Measurements from ENCODE around the gene CDON. TPM values are rescaled to one million over a fixed set of nuclear protein-coding genes. Genes with fewer than 3 reads are reported as not detected.

Gene CDON
- total RNA-seq, 1 donor from 2014 or later: 157 TPM

GRCh38 chr11:126105022-126105747, 42.5 kb upstream of the CDON start:
- Mint-ChIP-seq H3K27ac (no peak overlapping the region), H3K4me3 (no peak overlapping the region), H3K27me3 (peaks cover 3% of the 10 kb centered on the region), H3K4me1 (ENCODE audit: unreplicated experiment) (peaks cover 61% of the 10 kb centered on the region), H3K9me3 (no peaks in the 10 kb centered on the region), H3K36me3 (no peaks in the 10 kb centered on the region)
- DNase-seq (ENCODE audit: extremely low spot score, unreplicated experiment): no peak
- no peak for TF ChIP-seq CTCF (conservative IDR thresholded peaks at IDR 0.05)

- peaks cover 64% of the 10 kb centered on the region for H3K4me1 Mint-ChIP-seq (ENCODE audit: unreplicated experiment)
- peaks cover 3% of the 10 kb centered on the region for H3K27me3 Mint-ChIP-seq
- no peaks in the 10 kb centered on the region for H3K36me3 Mint-ChIP-seq
- H3K4me3 Mint-ChIP-seq: peak overlapping the region; percentile 56
- H3K27ac Mint-ChIP-seq: no peak overlapping the region
- no peak for TF ChIP-seq CTCF (conservative IDR thresholded peaks at IDR 0.05)
- H3K9me3 Mint-ChIP-seq: no peaks in the 10 kb centered on the region
- no peak for DNase-seq (ENCODE audit: extremely low spot score, unreplicated experiment)
Observed at GRCh38 chr11:126104420-126104819, 41.8 kb upstream of the CDON start.

GRCh38 chr11:126103150-126103549, 40.5 kb upstream of the CDON start:
- no peak for TF ChIP-seq CTCF (conservative IDR thresholded peaks at IDR 0.05)
- peaks cover 3% of the 10 kb centered on the region for H3K27me3 Mint-ChIP-seq
- H3K27ac Mint-ChIP-seq: no peak overlapping the region
- peaks cover 71% of the 10 kb centered on the region for H3K4me1 Mint-ChIP-seq (ENCODE audit: unreplicated experiment)
- no peaks in the 10 kb centered on the region for H3K9me3 Mint-ChIP-seq
- no peak for DNase-seq (ENCODE audit: extremely low spot score, unreplicated experiment)
- no peaks in the 10 kb centered on the region for H3K36me3 Mint-ChIP-seq
- H3K4me3 Mint-ChIP-seq: no peak overlapping the region

- no peak for DNase-seq (ENCODE audit: extremely low spot score, unreplicated experiment)
- Mint-ChIP-seq H3K36me3 (no peaks in the 10 kb centered on the region), H3K27ac (peak overlapping the region; percentile 18), H3K9me3 (no peaks in the 10 kb centered on the region), H3K4me1 (ENCODE audit: unreplicated experiment) (peaks cover 78% of the 10 kb centered on the region), H3K4me3 (peak overlapping the region; percentile 2), H3K27me3 (peaks cover 3% of the 10 kb centered on the region)
- no peak for TF ChIP-seq CTCF (conservative IDR thresholded peaks at IDR 0.05)
Observed at GRCh38 chr11:126102436-126102981, 39.8 kb upstream of the CDON start.

GRCh38 chr11:126101930-126102283, 39.2 kb upstream of the CDON start:
- TF ChIP-seq CTCF (conservative IDR thresholded peaks at IDR 0.05): no peak
- DNase-seq (ENCODE audit: extremely low spot score, unreplicated experiment): no peak
- Mint-ChIP-seq H3K9me3 (no peaks in the 10 kb centered on the region), H3K4me3 (no peak overlapping the region), H3K27me3 (peaks cover 3% of the 10 kb centered on the region), H3K36me3 (no peaks in the 10 kb centered on the region), H3K4me1 (ENCODE audit: unreplicated experiment) (peaks cover 75% of the 10 kb centered on the region), H3K27ac (peak overlapping the region; percentile 18)
